ENCODE results near the gene DUSP8.

GRCh38 chr11:1513326-1514296, 58.5 kb downstream of the DUSP8 start:
- no peak for TF ChIP-seq ZNF274 (IDR thresholded peaks at IDR 0.05; ENCODE audit: low read depth, low read length)
- TF ChIP-seq YY1 (IDR thresholded peaks at IDR 0.05; ENCODE audit: insufficient read depth, insufficient read length) = no peak
- TF ChIP-seq SUZ12 (IDR thresholded peaks at IDR 0.05; ENCODE audit: extremely low read depth, insufficient read depth, insufficient read length) = no peak
